IMR-90 (cell line): ENCODE results near the gene ALLC.

Experiments used
- CEBPB ChIP-seq: IDR thresholded peaks from 2 replicates; pipeline ENCODE4 v1.6.1; 2012; ENCODE audit warnings: low read depth, low read length, improper control_type of control experiment
- CTCF ChIP-seq: conservative IDR thresholded peaks from 2 replicates; pipeline ENCODE4 v1.5.1; 2012; ENCODE audit warnings: mild to moderate bottlenecking, low read depth, low read length, improper control_type of control experiment
- NFE2L2 ChIP-seq: fragments of 150-350 bp; IDR thresholded peaks from 2 replicates; pipeline ENCODE4 v1.6.1; 2016; ENCODE audit warnings: low read depth, mild to moderate bottlenecking, low read length

GRCh38 chr2:3703236-3703756, 45.3 kb downstream of the ALLC start, which contains the start of gene DCDC2C:
- TF ChIP-seq NFE2L2 (no peak), CTCF (no peak), CEBPB (no peak)
